ENCODE results near the gene ARID5A.
A peak's percentile ranks its signal among the peaks of the same experiment; 100 is the strongest.

The ARID5A gene

DNA sequence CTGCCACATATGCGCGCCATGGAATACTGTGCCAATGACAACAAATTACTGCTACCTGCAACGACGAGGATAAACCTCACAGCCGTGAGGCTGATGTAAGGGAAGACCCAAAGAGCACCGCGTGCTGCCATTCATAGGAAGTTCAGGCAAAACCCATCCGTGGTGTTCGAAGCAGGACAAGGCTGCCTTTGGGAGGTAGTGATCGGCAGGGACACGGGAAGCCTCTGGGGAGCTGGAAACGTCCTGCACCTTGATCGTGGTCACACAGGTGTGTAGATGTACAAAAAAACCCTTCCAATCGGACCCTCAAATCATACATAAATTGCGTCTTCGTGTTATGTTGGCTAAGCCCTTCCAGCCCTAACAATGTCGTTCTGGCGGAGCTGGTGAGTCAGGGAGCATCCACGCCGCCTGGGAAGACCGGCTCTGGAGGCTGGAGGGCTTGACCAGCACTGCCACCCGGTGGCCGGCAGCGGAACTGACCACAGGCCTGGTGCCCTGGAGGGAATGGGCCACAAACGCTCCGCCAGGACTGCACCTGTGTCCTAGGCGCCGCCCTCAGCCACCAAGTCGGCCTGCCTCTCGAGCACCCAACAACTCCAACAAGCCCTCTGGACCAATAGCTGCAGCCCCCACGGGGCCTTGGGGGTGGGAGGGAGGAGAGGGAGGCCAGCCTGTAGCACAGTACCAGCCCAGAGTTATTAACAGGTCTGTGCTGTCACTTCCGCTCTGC lies 27.3 kb upstream of the ARID5A start:
- no peak overlapping the region for H2BK5ac ChIP-seq (ENCODE audit: low read length)
- no peak overlapping the region for H2BK120ac ChIP-seq (ENCODE audit: low read depth, low read length)
- H3K36me3 ChIP-seq (ENCODE audit: control insufficient read depth, insufficient read depth, low read length), result no peaks in the 10 kb centered on the region
- no peak overlapping the region for H3K27ac ChIP-seq (ENCODE audit: low read depth, low read length)
- no peaks in the 10 kb centered on the region for H3K4me1 ChIP-seq (ENCODE audit: control insufficient read depth, low read depth, low read length)
- H3K4me2 ChIP-seq (ENCODE audit: low read length), result no peak overlapping the region
- WGBS (ENCODE audit: extremely low coverage, insufficient coverage, low lambda C conversion rate), result no CpG with 5 or more reads among the region's 32 CpGs
- peak overlapping the region; percentile 12 for H3K56ac ChIP-seq (ENCODE audit: low read length)
- H4K5ac ChIP-seq (ENCODE audit: low read length), result no peak overlapping the region
- no peaks in the 10 kb centered on the region for H3K27me3 ChIP-seq (ENCODE audit: insufficient read depth, low read length, poor library complexity)
- H3K23ac ChIP-seq (ENCODE audit: low read length), result no peak overlapping the region
- H3K9ac ChIP-seq (ENCODE audit: low read length), result peak overlapping the region; percentile 27
- H3K79me1 ChIP-seq (ENCODE audit: low read length), result no peaks in the 10 kb centered on the region
- H4K8ac ChIP-seq (ENCODE audit: low read depth, low read length), result no peak overlapping the region
- H2AK5ac ChIP-seq (ENCODE audit: low read length), result no peak overlapping the region
- H3K4ac ChIP-seq (ENCODE audit: low read depth, low read length), result no peak overlapping the region
- H3K79me2 ChIP-seq (ENCODE audit: control insufficient read depth, insufficient read depth, low read length), result no peaks in the 10 kb centered on the region
- no peak overlapping the region for H3K4me3 ChIP-seq (ENCODE audit: low read length)
- H2BK15ac ChIP-seq (replicated peaks; ENCODE audit: low read depth), result no peak overlapping the region
- DNase-seq, result peak; percentile 91
- no peak overlapping the region for H3K18ac ChIP-seq (ENCODE audit: low read length)

GRCh38 chr2:96509847-96510230 lies 26.7 kb upstream of the ARID5A start:
- Histone ChIP-seq H4K5ac (ENCODE audit: low read length) (no peak overlapping the region), H3K27ac (ENCODE audit: low read depth, low read length) (no peak overlapping the region), H2AK5ac (ENCODE audit: low read length) (no peak overlapping the region), H3K23ac (ENCODE audit: low read length) (no peak overlapping the region), H3K4ac (ENCODE audit: low read depth, low read length) (no peak overlapping the region), H2BK15ac (replicated peaks; ENCODE audit: low read depth) (no peak overlapping the region), H3K79me2 (ENCODE audit: control insufficient read depth, insufficient read depth, low read length) (no peaks in the 10 kb centered on the region), H3K4me1 (ENCODE audit: control insufficient read depth, low read depth, low read length) (no peaks in the 10 kb centered on the region), H3K56ac (ENCODE audit: low read length) (no peak overlapping the region), H3K27me3 (ENCODE audit: insufficient read depth, low read length, poor library complexity) (no peaks in the 10 kb centered on the region), H3K36me3 (ENCODE audit: control insufficient read depth, insufficient read depth, low read length) (no peaks in the 10 kb centered on the region), H4K8ac (ENCODE audit: low read depth, low read length) (no peak overlapping the region), H2BK120ac (ENCODE audit: low read depth, low read length) (no peak overlapping the region), H2BK5ac (ENCODE audit: low read length) (no peak overlapping the region), H3K4me2 (ENCODE audit: low read length) (no peak overlapping the region), H3K18ac (ENCODE audit: low read length) (no peak overlapping the region), H3K79me1 (ENCODE audit: low read length) (no peaks in the 10 kb centered on the region), H3K4me3 (ENCODE audit: low read length) (no peak overlapping the region), H3K9ac (ENCODE audit: low read length) (no peak overlapping the region)
- WGBS (ENCODE audit: extremely low coverage, insufficient coverage, low lambda C conversion rate), result no CpG with 5 or more reads among the region's 11 CpGs
- DNase-seq, result no peak

DNA sequence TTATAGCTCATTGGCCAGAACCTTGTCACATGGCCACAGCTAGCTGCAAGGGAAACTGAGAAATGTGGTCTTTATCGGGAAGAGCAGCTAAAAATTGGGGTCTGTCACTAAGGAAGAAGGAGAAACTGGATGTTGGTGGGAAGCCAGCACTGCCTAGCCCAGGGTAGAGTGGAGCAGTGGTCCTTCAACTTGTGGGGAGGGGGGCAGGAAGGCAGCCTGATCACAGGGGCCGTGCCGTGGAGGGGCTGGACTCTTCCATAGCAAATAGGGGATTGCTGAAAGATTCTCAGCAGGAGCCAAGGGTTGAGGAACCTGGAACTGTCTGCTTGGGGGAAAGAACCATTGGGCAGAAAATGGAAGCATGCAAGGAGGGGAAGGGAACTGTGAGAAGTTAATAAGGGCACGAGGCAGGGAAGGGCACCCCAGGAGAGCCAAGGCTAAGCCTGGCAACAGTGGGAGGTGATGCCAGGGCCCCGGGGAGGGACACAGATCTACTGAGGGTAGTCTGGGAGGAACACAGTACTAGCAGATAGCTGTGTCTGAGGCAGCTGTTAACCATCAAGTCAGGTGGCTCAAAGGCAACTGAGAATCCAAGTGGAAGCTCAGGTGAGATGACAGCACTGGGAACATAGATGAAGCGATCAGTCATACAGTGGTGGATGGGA lies 25.5 kb upstream of the ARID5A start:
- no peaks in the 10 kb centered on the region for H3K36me3 ChIP-seq (ENCODE audit: control insufficient read depth, insufficient read depth, low read length)
- WGBS (ENCODE audit: extremely low coverage, insufficient coverage, low lambda C conversion rate), result no CpG with 5 or more reads among the region's 6 CpGs
- H3K18ac ChIP-seq (ENCODE audit: low read length), result no peak overlapping the region
- H3K4me1 ChIP-seq (ENCODE audit: control insufficient read depth, low read depth, low read length), result no peaks in the 10 kb centered on the region
- no peak overlapping the region for H3K27ac ChIP-seq (ENCODE audit: low read depth, low read length)
- no peaks in the 10 kb centered on the region for H3K27me3 ChIP-seq (ENCODE audit: insufficient read depth, low read length, poor library complexity)
- no peak overlapping the region for H3K4ac ChIP-seq (ENCODE audit: low read depth, low read length)
- H2BK15ac ChIP-seq (replicated peaks; ENCODE audit: low read depth), result no peak overlapping the region
- H3K4me2 ChIP-seq (ENCODE audit: low read length), result no peak overlapping the region
- H4K8ac ChIP-seq (ENCODE audit: low read depth, low read length), result no peak overlapping the region
- no peak overlapping the region for H3K23ac ChIP-seq (ENCODE audit: low read length)
- no peak for DNase-seq
- H3K56ac ChIP-seq (ENCODE audit: low read length), result no peak overlapping the region
- no peaks in the 10 kb centered on the region for H3K79me1 ChIP-seq (ENCODE audit: low read length)
- H2AK5ac ChIP-seq (ENCODE audit: low read length), result no peak overlapping the region
- H3K4me3 ChIP-seq (ENCODE audit: low read length), result no peak overlapping the region
- H2BK120ac ChIP-seq (ENCODE audit: low read depth, low read length), result no peak overlapping the region
- no peaks in the 10 kb centered on the region for H3K79me2 ChIP-seq (ENCODE audit: control insufficient read depth, insufficient read depth, low read length)
- H3K9ac ChIP-seq (ENCODE audit: low read length), result no peak overlapping the region
- H4K5ac ChIP-seq (ENCODE audit: low read length), result no peak overlapping the region
- no peak overlapping the region for H2BK5ac ChIP-seq (ENCODE audit: low read length)

DNA sequence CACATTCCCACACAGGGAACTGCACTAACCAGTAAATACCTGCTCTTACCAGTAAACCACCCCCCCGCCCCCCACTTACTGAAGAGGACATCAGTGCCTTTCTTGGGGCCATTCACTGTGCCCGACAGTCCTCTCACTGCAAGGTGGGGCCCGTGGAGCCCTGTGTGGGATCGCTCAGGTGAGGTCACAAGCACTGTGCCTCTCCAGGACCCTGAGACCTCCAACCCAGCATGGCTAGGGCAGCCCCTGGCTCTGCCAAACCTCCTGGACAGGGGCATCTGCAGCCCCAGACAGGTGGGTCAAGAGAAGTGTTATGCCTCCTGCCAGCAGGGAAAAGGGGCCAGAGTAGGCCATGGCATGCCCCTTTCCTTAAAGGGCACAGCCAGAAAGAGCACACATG lies 24.7 kb upstream of the ARID5A start:
- Histone ChIP-seq H2BK120ac (ENCODE audit: low read depth, low read length) (no peak overlapping the region), H4K5ac (ENCODE audit: low read length) (no peak overlapping the region), H3K4me2 (ENCODE audit: low read length) (no peak overlapping the region), H2BK5ac (ENCODE audit: low read length) (no peak overlapping the region), H3K27me3 (ENCODE audit: insufficient read depth, low read length, poor library complexity) (no peaks in the 10 kb centered on the region), H3K9ac (ENCODE audit: low read length) (no peak overlapping the region), H3K23ac (ENCODE audit: low read length) (no peak overlapping the region), H2AK5ac (ENCODE audit: low read length) (no peak overlapping the region), H4K8ac (ENCODE audit: low read depth, low read length) (no peak overlapping the region), H3K18ac (ENCODE audit: low read length) (no peak overlapping the region), H3K56ac (ENCODE audit: low read length) (no peak overlapping the region), H3K4me1 (ENCODE audit: control insufficient read depth, low read depth, low read length) (no peaks in the 10 kb centered on the region), H3K27ac (ENCODE audit: low read depth, low read length) (no peak overlapping the region), H3K4ac (ENCODE audit: low read depth, low read length) (no peak overlapping the region), H3K79me2 (ENCODE audit: control insufficient read depth, insufficient read depth, low read length) (no peaks in the 10 kb centered on the region), H3K79me1 (ENCODE audit: low read length) (no peaks in the 10 kb centered on the region), H3K4me3 (ENCODE audit: low read length) (no peak overlapping the region), H3K36me3 (ENCODE audit: control insufficient read depth, insufficient read depth, low read length) (no peaks in the 10 kb centered on the region), H2BK15ac (replicated peaks; ENCODE audit: low read depth) (no peak overlapping the region)
- DNase-seq, result no peak
- no CpG with 5 or more reads among the region's 4 CpGs for WGBS (ENCODE audit: extremely low coverage, insufficient coverage, low lambda C conversion rate)

- H3K4me3 ChIP-seq (ENCODE audit: low read length), result no peak overlapping the region
- H3K79me1 ChIP-seq (ENCODE audit: low read length), result no peaks in the 10 kb centered on the region
- H3K27ac ChIP-seq (ENCODE audit: low read depth, low read length), result no peak overlapping the region
- H2BK5ac ChIP-seq (ENCODE audit: low read length), result no peak overlapping the region
- no CpG with 5 or more reads among the region's 4 CpGs for whole genome bisulfite sequencing (ENCODE audit: extremely low coverage, insufficient coverage, low lambda C conversion rate)
- no peak overlapping the region for H2BK120ac ChIP-seq (ENCODE audit: low read depth, low read length)
- no peak overlapping the region for H3K18ac ChIP-seq (ENCODE audit: low read length)
- no peak overlapping the region for H4K5ac ChIP-seq (ENCODE audit: low read length)
- no peak overlapping the region for H4K8ac ChIP-seq (ENCODE audit: low read depth, low read length)
- no peak overlapping the region for H3K23ac ChIP-seq (ENCODE audit: low read length)
- H3K27me3 ChIP-seq (ENCODE audit: insufficient read depth, low read length, poor library complexity), result no peaks in the 10 kb centered on the region
- no peak overlapping the region for H2AK5ac ChIP-seq (ENCODE audit: low read length)
- H2BK15ac ChIP-seq (replicated peaks; ENCODE audit: low read depth), result no peak overlapping the region
- no peak overlapping the region for H3K9ac ChIP-seq (ENCODE audit: low read length)
- no peaks in the 10 kb centered on the region for H3K4me1 ChIP-seq (ENCODE audit: control insufficient read depth, low read depth, low read length)
- H3K79me2 ChIP-seq (ENCODE audit: control insufficient read depth, insufficient read depth, low read length), result no peaks in the 10 kb centered on the region
- H3K36me3 ChIP-seq (ENCODE audit: control insufficient read depth, insufficient read depth, low read length), result no peaks in the 10 kb centered on the region
- H3K56ac ChIP-seq (ENCODE audit: low read length), result no peak overlapping the region
- H3K4ac ChIP-seq (ENCODE audit: low read depth, low read length), result no peak overlapping the region
- no peak overlapping the region for H3K4me2 ChIP-seq (ENCODE audit: low read length)
- DNase-seq, result no peak
Measured at GRCh38 chr2:96512341-96512740, 24.2 kb upstream of the ARID5A start.
